Kasumi-1 (cell line): ENCODE measurements around the gene RBP5.

Source experiments
- DNase-seq, 2 experiments: peaks; one replicate each; lab custom pipeline; 2025; lab: John Stamatoyannopoulos, UW

The RBP5 gene, protein sequence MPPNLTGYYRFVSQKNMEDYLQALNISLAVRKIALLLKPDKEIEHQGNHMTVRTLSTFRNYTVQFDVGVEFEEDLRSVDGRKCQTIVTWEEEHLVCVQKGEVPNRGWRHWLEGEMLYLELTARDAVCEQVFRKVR

GRCh38 chr12:7128681-7129286, at the start of gene RBP5:
RBP5 (minus strand) TSS chr12:7128889; CDS start chr12:7128775, 114 bp downstream.
- DNase-seq, result no peak

GRCh38 chr12:7178481-7178880, 49.8 kb upstream of the RBP5 start:
- DNase-seq, result no peak

- DNase-seq, result no peak
Measured at GRCh38 chr12:7176595-7176994, 47.9 kb upstream of the RBP5 start.

DNA sequence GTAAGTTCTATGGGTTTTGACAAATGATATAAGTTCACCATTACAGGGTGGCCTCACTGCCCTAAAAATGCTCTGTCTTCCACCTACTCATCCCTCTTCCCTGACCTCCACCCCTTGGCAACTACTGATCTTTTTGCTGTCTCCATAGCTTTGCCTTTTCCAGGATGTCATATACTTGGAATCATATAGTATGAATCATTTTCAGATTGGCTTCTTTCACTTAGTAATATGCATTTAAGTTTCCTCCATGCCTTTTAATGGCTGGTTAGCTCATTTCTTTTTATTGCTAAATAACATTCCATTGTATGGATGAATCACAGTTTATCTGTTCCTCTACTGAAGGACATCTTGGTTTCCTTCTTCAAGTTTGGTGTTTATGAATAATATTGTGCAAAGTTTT, 46.8 kb upstream of the RBP5 start:
- DNase-seq, result no peak

GRCh38 chr12:7171854-7172253, 43.2 kb upstream of the RBP5 start:
- no peak for DNase-seq

GRCh38 chr12:7169951-7170350, 41.3 kb upstream of the RBP5 start:
- DNase-seq, result no peak

- DNase-seq, result no peak
Measured at GRCh38 chr12:7162691-7163114, 34.0 kb upstream of the RBP5 start.

DNA sequence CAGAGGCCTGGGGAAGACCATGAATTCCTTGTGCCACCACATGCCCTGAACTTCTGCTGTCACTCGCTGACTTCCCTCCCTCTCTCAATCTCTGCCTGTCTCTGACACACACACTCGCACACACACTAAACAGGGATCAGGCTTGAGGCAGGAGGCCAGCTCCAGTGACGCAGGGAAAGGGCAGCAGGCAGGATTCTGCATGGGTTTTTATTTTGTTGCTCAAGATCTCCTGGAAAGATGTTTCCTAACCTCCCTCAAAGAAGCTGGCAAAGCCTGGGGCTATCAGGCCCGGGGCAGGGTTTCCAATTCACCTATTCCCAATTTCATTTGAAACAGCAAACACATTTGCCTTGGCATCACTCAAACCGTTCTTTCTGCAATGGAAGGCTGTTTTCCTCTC, 33.1 kb upstream of the RBP5 start:
- no peak for DNase-seq

GRCh38 chr12:7161327-7161726, 32.6 kb upstream of the RBP5 start:
- no peak for DNase-seq

GRCh38 chr12:7160183-7160582, 31.5 kb upstream of the RBP5 start:
- DNase-seq, result no peak

- no peak for DNase-seq
Measured at GRCh38 chr12:7158781-7159609, 30.3 kb upstream of the RBP5 start.

- DNase-seq, result no peak
Measured at GRCh38 chr12:7157391-7157790, 28.7 kb upstream of the RBP5 start.

DNA sequence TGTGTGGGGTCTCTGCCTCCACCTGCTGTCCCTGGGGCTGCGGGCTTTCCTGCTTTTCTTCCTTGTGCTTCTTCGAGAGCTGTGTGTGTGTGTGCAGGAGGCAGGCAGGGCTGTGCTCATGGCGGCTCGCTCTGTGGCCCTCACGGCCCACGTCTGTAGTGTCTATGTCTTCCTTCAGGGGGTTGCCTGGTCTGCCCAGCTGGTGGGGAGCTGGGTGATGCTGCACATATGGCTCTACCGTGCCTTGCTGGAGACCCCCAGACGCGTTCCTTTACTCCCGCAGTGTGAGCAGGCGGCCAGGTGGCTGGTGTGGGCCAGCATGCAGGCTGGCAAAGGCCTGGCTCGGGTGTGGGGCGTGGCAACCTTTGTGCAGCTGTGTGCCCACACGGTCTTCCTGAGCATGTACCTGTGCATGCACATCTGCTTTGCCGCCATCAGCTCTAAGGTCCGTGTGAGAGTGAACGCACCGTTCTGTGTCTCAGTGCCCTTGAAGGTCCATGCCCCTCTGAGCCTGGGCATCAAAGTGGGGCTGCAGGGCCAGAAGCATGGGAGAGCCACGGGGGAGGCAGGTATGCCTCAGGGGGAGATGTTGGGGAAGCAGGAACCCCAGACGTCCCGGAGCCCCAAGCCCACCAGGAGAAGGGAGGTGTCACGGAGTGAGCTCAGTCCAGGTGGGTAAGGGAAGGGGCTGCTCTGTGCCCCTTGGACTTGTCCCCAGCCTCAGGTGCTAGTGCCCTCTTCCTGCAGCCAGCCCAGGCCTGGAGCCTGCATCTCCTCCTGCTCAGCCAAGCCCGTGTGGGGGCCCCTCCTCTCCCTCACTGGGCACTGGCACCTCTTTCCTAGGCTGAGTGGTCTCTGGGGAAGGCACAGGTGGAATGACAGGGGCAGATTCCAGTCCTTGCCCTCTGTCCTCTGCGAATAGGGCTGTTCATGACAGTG, 27.8 kb upstream of the RBP5 start:
- no peak for DNase-seq

GRCh38 chr12:7155471-7156034, 26.9 kb upstream of the RBP5 start:
- DNase-seq, result no peak

- no peak for DNase-seq
Measured at GRCh38 chr12:7154901-7155470, 26.3 kb upstream of the RBP5 start.

DNA sequence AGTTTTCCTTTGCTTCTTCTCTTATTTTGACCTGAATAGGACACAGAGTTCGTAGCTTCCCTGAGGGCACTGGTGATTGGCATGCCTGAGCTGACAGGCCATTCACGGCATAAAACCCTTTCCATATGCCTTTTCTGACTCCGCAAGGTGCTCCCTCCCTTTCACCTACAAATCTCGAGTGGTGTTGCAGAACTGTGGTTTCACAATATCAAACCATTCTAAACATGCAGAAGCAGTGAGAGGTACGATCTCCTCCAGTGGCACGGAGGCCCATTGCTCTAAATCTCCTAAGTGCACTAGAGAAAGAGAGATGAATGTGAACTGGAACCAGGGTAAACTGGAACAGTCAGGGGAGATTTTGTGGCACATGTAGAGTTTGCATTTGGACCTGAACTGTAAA, 25.4 kb upstream of the RBP5 start:
- DNase-seq, result no peak

DNA sequence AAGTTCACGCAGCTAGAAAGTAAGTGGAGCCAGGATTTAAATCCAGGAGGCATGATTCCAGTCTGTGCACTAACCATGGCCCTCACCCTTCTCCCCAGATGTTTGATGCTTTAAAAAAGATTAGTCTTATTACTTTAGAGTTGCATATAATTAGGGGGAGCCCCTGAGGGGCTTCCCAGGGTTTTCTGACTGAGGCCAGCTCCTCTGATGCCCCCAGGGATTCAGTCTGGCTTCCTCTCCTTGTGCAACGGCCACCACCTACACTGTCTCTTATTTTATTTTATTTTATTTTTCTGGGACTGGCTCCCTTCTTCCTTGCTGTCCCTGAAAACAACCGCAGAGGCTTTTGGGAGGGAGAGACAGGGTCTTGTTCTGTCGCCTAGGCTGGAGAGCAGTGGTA, 24.1 kb upstream of the RBP5 start:
- no peak for DNase-seq

DNA sequence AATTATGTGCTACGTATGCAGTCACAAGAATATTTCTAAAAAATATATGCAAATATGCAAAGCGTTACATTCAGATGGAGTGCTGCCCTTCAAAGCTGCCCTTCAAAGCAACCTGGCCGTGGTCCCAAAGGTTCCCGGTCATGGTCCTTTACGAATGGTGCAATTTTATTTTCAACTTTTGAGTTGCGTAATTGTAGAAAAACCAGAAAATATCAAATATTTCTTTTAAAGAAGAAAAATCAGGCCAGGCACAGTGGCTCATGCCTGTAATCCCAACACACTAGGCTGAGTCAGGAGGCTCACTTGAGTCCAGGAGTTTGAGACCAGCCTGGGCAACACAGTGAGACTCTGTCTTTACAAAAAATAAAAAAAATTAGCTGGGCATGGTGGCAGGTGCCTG, 22.8 kb upstream of the RBP5 start:
- no peak for DNase-seq

GRCh38 chr12:7150841-7151240, 22.2 kb upstream of the RBP5 start:
- no peak for DNase-seq

GRCh38 chr12:7150356-7150755, 21.7 kb upstream of the RBP5 start:
- no peak for DNase-seq

- DNase-seq, result no peak
Measured at GRCh38 chr12:7146906-7147305, 18.2 kb upstream of the RBP5 start.

GRCh38 chr12:7146228-7146627, 17.5 kb upstream of the RBP5 start:
- no peak for DNase-seq
